ENCODE results near the gene STXBP2. TPM values are rescaled to one million over a fixed set of nuclear protein-coding genes. Genes with fewer than 3 reads are reported as not detected.
A peak's percentile ranks its signal among the peaks of the same experiment; 100 is the strongest.

The STXBP2 gene
- total and polyA plus RNA-seq, 4 donors = 25.9 to 32.7 (median 27.2) TPM

GRCh38 chr19:7617735-7618134 lies 19.2 kb upstream of the STXBP2 start (continued):
- no peak for TF ChIP-seq REST (IDR thresholded peaks at IDR 0.05)

GRCh38 chr19:7618348-7618747 lies 18.6 kb upstream of the STXBP2 start:
- Histone ChIP-seq H3K27me3 (ENCODE audit: control insufficient read depth in 4 of 4, insufficient read depth in 4 of 4, low read length in 3 of 4) (no peaks in the 10 kb centered on the region), H3K27ac (ENCODE audit: low read depth in 1 of 2, low read length in 2 of 2) (peak overlapping the region; percentile 86 to 94), H3K9ac (ENCODE audit: low read depth in 1 of 2, low read length in 2 of 2) (peak overlapping the region; percentile 3 to 28), H3K4me1 (ENCODE audit: control insufficient read depth in 4 of 4, insufficient read depth in 4 of 4, low read length in 3 of 4) (peaks cover 17 to 36% (median 27%) of the 10 kb centered on the region in 4 donors), H3K9me3 (ENCODE audit: control insufficient read depth in 4 of 4, low read length in 3 of 4) (no peaks in the 10 kb centered on the region), H3K36me3 (ENCODE audit: control insufficient read depth in 4 of 4, insufficient read depth in 3 of 4, low read depth in 1 of 4, low read length in 3 of 4) (peaks cover 9 to 38% (median 26%) of the 10 kb centered on the region in 4 donors), H3K4me3 (ENCODE audit: low read depth in 1 of 3, low read length in 3 of 3) (no peak overlapping the region)
- no peak for DNase-seq (ENCODE audit: low spot score)
- TF ChIP-seq ZBTB33 (IDR thresholded peaks at IDR 0.05) (no peak), CTCF (IDR thresholded peaks at IDR 0.05; ENCODE audit: low read depth, low read length, missing input control) (no peak), RXRA (IDR thresholded peaks at IDR 0.05) (peak; percentile 42 to 47), FOXA1 (IDR thresholded peaks at IDR 0.05) (no peak), FOXA2 (IDR thresholded peaks at IDR 0.05) (no peak), EGR1 (IDR thresholded peaks at IDR 0.05; ENCODE audit: low read depth in 2 of 2) (peak; percentile 62 to 83), HNF4A (conservative IDR thresholded peaks at IDR 0.05) (peak in 1 of 2 donors; percentile 41), NR2F2 (IDR thresholded peaks at IDR 0.05) (no peak), ATF3 (IDR thresholded peaks at IDR 0.05) (no peak), GABPA (IDR thresholded peaks at IDR 0.05 in 1 of 2, conservative IDR thresholded peaks at IDR 0.05 in 1 of 2) (no peak), SP1 (IDR thresholded peaks at IDR 0.05) (peak; percentile 27), YY1 (IDR thresholded peaks at IDR 0.05) (no peak)
- 28% methylated on average over 4 of the region's 4 CpGs for WGBS
